Heart left ventricle (tissue), 13 donors: Measurements from ENCODE around the gene CABLES1.

Experiments used
- POLR2A ChIP-seq, 2 donors: fragments of 450-650 bp; IDR thresholded peaks; one replicate each; pipeline ENCODE4 v1.6.1; 2017; ENCODE audit warnings: antibody characterized with exemption in 2 of 2, mild to moderate bottlenecking in 2 of 2, moderate library complexity in 2 of 2
- TF ChIP-seq, protein P1 (sequence below), 12 donors: fragments of 200-600 bp; sonication (generic) in 4 of 12; IDR thresholded peaks; one replicate each; pipeline versions ENCODE4 v1.5.0 to v1.8.0; 2018 to 2022; ENCODE audit warnings: antibody characterized with exemption in 12 of 12, mild to moderate bottlenecking in 5 of 12
- donor health status: ischemic (EF 13 %, LVEDD 7.1; RV severe dilation, severe dysfunction).
- donor health status: DM: no; HTN: yes; CAD: no.
- donor health status: DM: no; HTN: no; CAD: no.
- donor health status: ischemic (EF 25% LVEDD 6.9; RV normal size, moderate dysfunction).
- donor health status: ischemic (EF 25% LVEDD 5.7; RV mildly dilated, moderate dysfunction).
- donor health status: ischemic (EF 35%, LVEDD 5.7; RV mildly dilated, moderate dysfunction).
- donor health status: nonischemic (EF 11% LVEDD 7.7; RV severe dilation, severe dysfunction).
- donor health status: DM: yes; HTN: yes; CAD: no.
- donor health status: PGD.
- donor health status: ischemic (EF 29% LVEDD 5.4; RV normal size, mild dysfunction).
- donor health status: nonischemic (EF 23%, LVEDD 6.1; RV moderate dilation, normal function).

DNA sequence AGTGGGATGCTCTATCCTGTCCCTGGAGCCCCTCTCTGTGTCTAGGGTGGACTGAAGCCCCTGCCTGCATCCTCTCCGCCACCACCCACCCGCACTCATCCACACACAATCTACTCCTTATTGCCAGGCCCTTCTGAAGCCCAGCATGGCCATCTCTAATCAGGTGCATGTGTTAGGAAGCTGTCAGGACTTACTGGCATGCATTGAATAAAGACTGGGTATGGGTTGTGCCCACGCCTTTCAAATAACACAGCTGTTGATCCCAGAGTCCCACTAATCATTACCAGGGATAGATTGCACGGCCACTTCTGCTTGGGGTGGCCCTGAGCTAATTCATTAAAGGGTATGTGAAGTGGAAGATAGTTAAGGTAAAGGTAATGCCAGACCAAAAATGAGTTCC is 88.4 kb downstream of the CABLES1 start:
- TF ChIP-seq, protein P1, sequence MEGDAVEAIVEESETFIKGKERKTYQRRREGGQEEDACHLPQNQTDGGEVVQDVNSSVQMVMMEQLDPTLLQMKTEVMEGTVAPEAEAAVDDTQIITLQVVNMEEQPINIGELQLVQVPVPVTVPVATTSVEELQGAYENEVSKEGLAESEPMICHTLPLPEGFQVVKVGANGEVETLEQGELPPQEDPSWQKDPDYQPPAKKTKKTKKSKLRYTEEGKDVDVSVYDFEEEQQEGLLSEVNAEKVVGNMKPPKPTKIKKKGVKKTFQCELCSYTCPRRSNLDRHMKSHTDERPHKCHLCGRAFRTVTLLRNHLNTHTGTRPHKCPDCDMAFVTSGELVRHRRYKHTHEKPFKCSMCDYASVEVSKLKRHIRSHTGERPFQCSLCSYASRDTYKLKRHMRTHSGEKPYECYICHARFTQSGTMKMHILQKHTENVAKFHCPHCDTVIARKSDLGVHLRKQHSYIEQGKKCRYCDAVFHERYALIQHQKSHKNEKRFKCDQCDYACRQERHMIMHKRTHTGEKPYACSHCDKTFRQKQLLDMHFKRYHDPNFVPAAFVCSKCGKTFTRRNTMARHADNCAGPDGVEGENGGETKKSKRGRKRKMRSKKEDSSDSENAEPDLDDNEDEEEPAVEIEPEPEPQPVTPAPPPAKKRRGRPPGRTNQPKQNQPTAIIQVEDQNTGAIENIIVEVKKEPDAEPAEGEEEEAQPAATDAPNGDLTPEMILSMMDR (IDR thresholded peaks at IDR 0.05), result no peak
- TF ChIP-seq POLR2A (IDR thresholded peaks at IDR 0.05), result no peak
